HEK293 (cell line): ENCODE results near the gene LSP1.

Source experiments
- CTCF ChIA-PET: fragments of 350-600 bp; formaldehyde crosslinking; extraction: SDS; loops from one replicate; lab custom pipeline; 2021; ENCODE audit warnings: antibody characterized with exemption; lab: Yijun Ruan, JAX
- POLR2A ChIA-PET: fragments of 300-600 bp; formaldehyde crosslinking; extraction: SDS; loops from one replicate; lab custom pipeline; 2020; ENCODE audit warnings: antibody characterized with exemption, inconsistent platforms; lab: Yijun Ruan, JAX
- H3K27ac ChIP-seq: fragments of 200-500 bp; sonication (Bioruptor generic); 2 replicates; pipeline ENCODE4 v1.5.1; 2014; ENCODE audit warnings: low read depth, low read length, control low read depth, inconsistent platforms; ENCODE audit errors: extremely low read depth
- H3K36me3 ChIP-seq, 2 experiments: fragments of 200-500 bp in 1 of 2; sonication (Bioruptor generic) in 1 of 2; 1 replicate in 1 of 2; 2 replicates in 1 of 2; pipeline ENCODE4 v1.5.1; 2014 to 2017; ENCODE audit warnings: inconsistent platforms in 2 of 2, low read length in 2 of 2; ENCODE audit not compliant: control insufficient read depth in 2 of 2, insufficient read depth in 1 of 2
- H3K4me1 ChIP-seq: fragments of 200-500 bp; sonication (Bioruptor generic); 2 replicates; pipeline ENCODE4 v1.5.1; 2014; ENCODE audit warnings: mild to moderate bottlenecking, low read length, inconsistent platforms; ENCODE audit not compliant: control insufficient read depth, insufficient read depth
- H3K4me3 ChIP-seq: 2 replicates; pipeline ENCODE4 v1.5.1; 2011; ENCODE audit warnings: low read depth, mild to moderate bottlenecking, control low read depth, low read length, moderate library complexity
- H3K9me3 ChIP-seq: fragments of 200-500 bp; sonication (Bioruptor generic); 2 replicates; pipeline ENCODE4 v1.5.1; 2014; ENCODE audit warnings: low read depth, low read length, inconsistent platforms; ENCODE audit not compliant: control insufficient read depth, insufficient read depth
- GLIS1 ChIP-seq: fragments of 450-650 bp; formaldehyde crosslinking; IDR thresholded peaks from 2 replicates; pipeline ENCODE4 v1.5.1; 2016; ENCODE audit warnings: missing biosample characterization, missing genetic modification characterization
- GLIS2 ChIP-seq: fragments of 450-650 bp; formaldehyde crosslinking; IDR thresholded peaks from 2 replicates; pipeline ENCODE4 v1.5.1; 2016; ENCODE audit warnings: missing biosample characterization, missing genetic modification characterization
- KLF10 ChIP-seq: fragments of 450-650 bp; IDR thresholded peaks from 2 replicates; pipeline ENCODE4 v1.5.1; 2018; ENCODE audit warnings: missing biosample characterization, mild to moderate bottlenecking, missing genetic modification characterization
- TRIM28 ChIP-seq: IDR thresholded peaks from 2 replicates; pipeline ENCODE4 v1.6.1; 2011; ENCODE audit warnings: low read length, control low read depth, borderline replicate concordance
- ZNF2 ChIP-seq: fragments of 450-650 bp; formaldehyde crosslinking; IDR thresholded peaks from 2 replicates; pipeline ENCODE4 v1.5.1; 2016; ENCODE audit warnings: missing biosample characterization, missing genetic modification characterization
- ZNF354C ChIP-seq: fragments of 450-650 bp; formaldehyde crosslinking; IDR thresholded peaks from 2 replicates; pipeline ENCODE4 v1.5.1; 2016; ENCODE audit warnings: missing biosample characterization, missing genetic modification characterization, low read depth, borderline replicate concordance
- ZNF549 ChIP-seq: fragments of 450-650 bp; IDR thresholded peaks from 2 replicates; pipeline ENCODE4 v1.5.1; 2018; ENCODE audit warnings: missing biosample characterization, missing genetic modification characterization, mild to moderate bottlenecking, inconsistent platforms, moderate library complexity
- ZNF624 ChIP-seq: fragments of 450-650 bp; formaldehyde crosslinking; IDR thresholded peaks from 2 replicates; pipeline ENCODE4 v1.5.1; 2017; ENCODE audit warnings: missing biosample characterization, missing genetic modification characterization
- ZNF629 ChIP-seq: fragments of 450-650 bp; formaldehyde crosslinking; IDR thresholded peaks from 2 replicates; pipeline ENCODE4 v1.5.1; 2017; ENCODE audit warnings: missing biosample characterization, missing genetic modification characterization
- ZNF658 ChIP-seq: fragments of 450-650 bp; formaldehyde crosslinking; IDR thresholded peaks from 2 replicates; pipeline ENCODE4; 2016; ENCODE audit warnings: missing biosample characterization, missing genetic modification characterization
- ZSCAN23 ChIP-seq: fragments of 450-650 bp; formaldehyde crosslinking; IDR thresholded peaks from 2 replicates; pipeline ENCODE4 v1.5.1; 2016; ENCODE audit warnings: missing biosample characterization, missing genetic modification characterization
- ZSCAN30 ChIP-seq: fragments of 450-650 bp; IDR thresholded peaks from 2 replicates; pipeline ENCODE4 v1.5.1; 2018; ENCODE audit warnings: missing biosample characterization, mild to moderate bottlenecking, missing genetic modification characterization, moderate library complexity
- TF ChIP-seq, protein P1 (sequence below): fragments of 450-650 bp; IDR thresholded peaks from 2 replicates; pipeline ENCODE4 v1.5.1; 2018; ENCODE audit warnings: missing biosample characterization, missing genetic modification characterization
- TF ChIP-seq, protein P2 (sequence below): fragments of 450-650 bp; formaldehyde crosslinking; IDR thresholded peaks from 2 replicates; pipeline ENCODE4 v1.5.1; 2016; ENCODE audit warnings: missing biosample characterization, missing genetic modification characterization

Gene LSP1

DNA sequence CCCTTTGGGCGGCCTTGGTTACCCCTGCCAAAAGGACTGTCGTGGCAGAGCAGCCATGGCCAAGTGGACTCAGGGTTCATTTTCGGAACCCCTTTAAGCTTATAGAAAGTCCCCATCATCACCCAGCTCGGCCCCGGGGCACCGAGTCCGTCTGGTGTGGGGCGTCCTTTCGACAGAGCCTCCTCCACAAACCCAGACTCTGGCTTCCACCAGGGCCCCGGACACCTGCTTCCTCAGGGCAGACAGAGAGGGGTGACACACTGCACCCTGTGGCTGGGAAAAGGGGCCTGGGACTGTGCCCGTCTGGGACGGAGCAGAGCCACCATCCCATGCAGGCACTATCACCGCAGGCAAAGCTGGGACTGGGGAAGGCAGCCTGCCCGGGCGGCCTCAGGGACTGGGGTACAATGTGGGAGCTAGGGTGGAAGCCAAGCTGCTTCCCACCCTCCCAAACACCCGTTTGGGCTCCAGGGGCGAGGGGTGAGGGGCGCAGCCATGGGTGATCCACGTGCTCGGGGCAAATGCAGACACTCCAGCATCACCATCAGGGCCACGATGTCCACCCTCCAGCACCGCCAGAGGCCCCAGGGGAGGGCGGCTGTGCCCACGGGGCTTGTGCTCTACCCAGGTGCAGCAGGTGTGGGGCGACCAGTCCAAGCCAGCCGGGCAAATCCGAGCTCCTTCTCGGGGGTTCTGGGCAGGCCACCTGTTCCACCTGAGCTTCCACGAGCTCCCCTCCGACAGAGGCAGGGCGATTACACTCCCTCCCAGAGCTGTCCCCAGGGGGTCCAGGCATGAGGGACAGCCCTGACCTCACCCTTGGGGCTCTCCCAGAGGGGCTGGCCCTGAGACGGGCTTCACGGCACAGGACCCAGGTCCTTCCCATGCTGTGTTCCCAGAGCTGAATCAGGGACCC lies 82.5 kb downstream of the LSP1 start:
- peak; percentile 51 for TF ChIP-seq GLIS1 (tag by site-specific recombination)
- no peak for TF ChIP-seq KLF10
- CTCF ChIA-PET: interaction anchor here (0.6 to 1.3 kb wide), 2 partner anchors 12 to 53 kb away, joined by 3 to 5 read pairs; no protein-coding TSS in a partner anchor
- H3K4me1 ChIP-seq: no peaks in the 10 kb centered on the region
- no peaks in the 10 kb centered on the region for H3K9me3 ChIP-seq
- no peak overlapping the region for H3K27ac ChIP-seq
- POLR2A ChIA-PET: no interaction called here
- H3K4me3 ChIP-seq: no peak overlapping the region
- no peaks in the 10 kb centered on the region for H3K36me3 ChIP-seq

DNA sequence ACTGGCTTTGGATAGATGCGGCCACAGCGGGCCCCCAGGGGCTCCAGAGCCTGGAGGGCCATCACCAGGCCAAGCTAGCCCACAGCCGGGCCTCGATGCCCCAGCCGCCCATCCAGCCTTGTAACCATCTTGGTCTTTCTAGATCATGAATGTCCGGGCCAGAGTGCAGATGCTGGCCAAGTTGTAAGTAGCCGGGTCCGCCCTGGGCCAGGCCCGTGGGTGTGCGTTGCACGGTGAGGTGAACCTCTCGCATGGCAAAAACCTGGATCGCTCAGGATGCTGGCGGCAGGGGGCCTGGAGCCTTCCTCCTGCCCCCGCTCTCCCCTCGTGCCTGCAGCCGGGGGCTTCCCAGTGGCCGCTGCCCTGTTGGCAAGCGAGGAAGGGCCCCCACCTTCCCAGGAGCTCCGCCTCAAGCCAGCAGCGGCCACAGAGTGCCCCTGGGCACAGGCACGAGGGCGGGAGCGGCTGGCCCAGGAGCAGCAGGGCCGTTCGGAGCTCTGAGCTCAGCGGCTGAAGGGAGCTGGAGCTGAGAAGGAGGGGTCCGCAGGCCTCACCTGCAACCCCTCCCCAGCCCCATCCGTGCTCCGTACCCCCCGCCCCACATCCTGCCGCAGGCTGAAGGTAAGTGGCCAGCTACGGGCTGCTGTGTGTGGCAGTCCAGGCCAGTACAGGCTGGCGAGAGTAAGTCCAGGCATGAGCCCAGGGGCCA lies 83.3 kb downstream of the LSP1 start:
- Histone ChIP-seq H3K27ac (no peak overlapping the region), H3K36me3 (no peaks in the 10 kb centered on the region), H3K9me3 (no peaks in the 10 kb centered on the region), H3K4me3 (no peak overlapping the region), H3K4me1 (no peaks in the 10 kb centered on the region)
- CTCF ChIA-PET: interaction anchor here (1.3 kb wide), 1 partner anchor 54 kb away, joined by 5 read pairs; no protein-coding TSS in a partner anchor
- TF ChIP-seq ZSCAN30 (tag by site-specific recombination): no peak
- TF ChIP-seq ZSCAN23: no peak
- TF ChIP-seq, protein P1, sequence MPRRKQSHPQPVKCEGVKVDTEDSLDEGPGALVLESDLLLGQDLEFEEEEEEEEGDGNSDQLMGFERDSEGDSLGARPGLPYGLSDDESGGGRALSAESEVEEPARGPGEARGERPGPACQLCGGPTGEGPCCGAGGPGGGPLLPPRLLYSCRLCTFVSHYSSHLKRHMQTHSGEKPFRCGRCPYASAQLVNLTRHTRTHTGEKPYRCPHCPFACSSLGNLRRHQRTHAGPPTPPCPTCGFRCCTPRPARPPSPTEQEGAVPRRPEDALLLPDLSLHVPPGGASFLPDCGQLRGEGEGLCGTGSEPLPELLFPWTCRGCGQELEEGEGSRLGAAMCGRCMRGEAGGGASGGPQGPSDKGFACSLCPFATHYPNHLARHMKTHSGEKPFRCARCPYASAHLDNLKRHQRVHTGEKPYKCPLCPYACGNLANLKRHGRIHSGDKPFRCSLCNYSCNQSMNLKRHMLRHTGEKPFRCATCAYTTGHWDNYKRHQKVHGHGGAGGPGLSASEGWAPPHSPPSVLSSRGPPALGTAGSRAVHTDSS (tag by site-specific recombination): no peak
- no peak for TF ChIP-seq ZNF2
- TF ChIP-seq TRIM28: no peak
- no peak for TF ChIP-seq ZNF629 (tag by site-specific recombination)
- TF ChIP-seq ZNF354C (tag by site-specific recombination): no peak
- no peak for TF ChIP-seq ZNF658 (tag by site-specific recombination)
- no peak for TF ChIP-seq ZNF624 (tag by site-specific recombination)
- no peak for TF ChIP-seq ZNF549 (tag by site-specific recombination)
- POLR2A ChIA-PET: interaction anchor here (0.6 kb wide), 1 partner anchor 39 kb away, joined by 3 read pairs; no protein-coding TSS in a partner anchor

DNA sequence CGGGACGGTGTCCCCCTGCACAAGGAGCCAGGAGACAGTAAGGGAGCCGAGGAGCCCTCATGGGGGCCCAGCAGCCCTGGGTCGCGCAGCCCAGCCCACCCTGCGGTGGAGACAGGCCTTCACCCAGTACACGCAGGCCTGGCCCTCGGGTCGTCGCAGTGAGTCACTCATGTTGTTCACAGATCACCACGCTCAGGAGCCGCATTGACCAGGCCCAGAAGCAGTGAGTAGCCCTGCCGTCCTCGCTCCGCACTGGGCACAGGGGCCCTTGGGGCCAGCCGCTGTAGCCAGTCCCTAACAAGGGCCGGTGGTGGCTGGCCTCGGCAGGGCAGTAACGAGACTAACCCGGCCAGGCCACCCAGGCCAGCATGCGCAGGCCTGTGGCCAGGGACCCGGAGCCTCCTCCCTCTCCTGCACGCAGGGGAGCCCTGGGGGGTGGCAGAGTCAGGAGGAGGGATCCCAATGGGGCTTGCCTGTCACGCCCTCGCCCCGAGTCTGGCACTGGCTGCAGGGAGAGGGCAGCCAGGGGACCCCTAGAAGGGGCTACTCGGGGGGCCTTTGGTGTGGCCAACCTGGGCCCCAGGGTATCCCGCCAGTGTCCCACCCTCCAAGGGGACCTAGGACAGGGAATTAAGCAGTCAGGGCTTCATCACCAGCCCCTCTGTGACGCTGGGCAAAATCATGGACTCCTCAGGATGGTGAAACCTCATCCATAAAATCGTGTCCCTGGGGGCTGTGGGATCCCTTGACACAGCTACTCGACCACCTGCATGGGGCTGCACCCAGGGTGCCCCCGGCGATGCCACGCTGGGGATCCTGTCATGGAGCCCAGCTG lies 84.1 kb downstream of the LSP1 start:
- H3K4me3 ChIP-seq: no peak overlapping the region
- H3K27ac ChIP-seq: no peak overlapping the region
- H3K36me3 ChIP-seq: no peaks in the 10 kb centered on the region
- H3K9me3 ChIP-seq: no peaks in the 10 kb centered on the region
- TF ChIP-seq, protein P2, sequence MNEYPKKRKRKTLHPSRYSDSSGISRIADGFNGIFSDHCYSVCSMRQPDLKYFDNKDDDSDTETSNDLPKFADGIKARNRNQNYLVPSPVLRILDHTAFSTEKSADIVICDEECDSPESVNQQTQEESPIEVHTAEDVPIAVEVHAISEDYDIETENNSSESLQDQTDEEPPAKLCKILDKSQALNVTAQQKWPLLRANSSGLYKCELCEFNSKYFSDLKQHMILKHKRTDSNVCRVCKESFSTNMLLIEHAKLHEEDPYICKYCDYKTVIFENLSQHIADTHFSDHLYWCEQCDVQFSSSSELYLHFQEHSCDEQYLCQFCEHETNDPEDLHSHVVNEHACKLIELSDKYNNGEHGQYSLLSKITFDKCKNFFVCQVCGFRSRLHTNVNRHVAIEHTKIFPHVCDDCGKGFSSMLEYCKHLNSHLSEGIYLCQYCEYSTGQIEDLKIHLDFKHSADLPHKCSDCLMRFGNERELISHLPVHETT (tag by site-specific recombination): no peak
- TF ChIP-seq GLIS2: 0 out of 2 replicates have a peak, but pooled peaks have one; percentile 20
- TF ChIP-seq GLIS1 (tag by site-specific recombination): 0 out of 2 replicates have a peak, but pooled peaks have one; percentile 10
- ChIA-PET POLR2A (interaction anchor here (0.6 kb wide), 1 partner anchor 39 kb away, joined by 3 read pairs; no protein-coding TSS in a partner anchor), CTCF (interaction anchor here (1.3 kb wide), 1 partner anchor 215 kb away, joined by 4 read pairs; no protein-coding TSS in a partner anchor)
- no peaks in the 10 kb centered on the region for H3K4me1 ChIP-seq
